ENCODE measurements around the gene PDIA6. TPM values are rescaled to one million over a fixed set of nuclear protein-coding genes. Genes with fewer than 3 reads are reported as not detected.
"Not testable (repeated sequence)": the region's sequence is repeated elsewhere in the genome, so short reads cannot be mapped to it uniquely, and the experiment has no call there.

The PDIA6 gene
- total RNA-seq, 1 donor from 2014 or later, result 582 TPM

- peak overlapping the region; percentile 4 for H3K4me3 ChIP-seq (ENCODE audit: low read depth, low read length)
- DNase-seq (ENCODE audit: low read depth) (peak; percentile 45), FAIRE-seq (no peak)
- no peaks in the 10 kb centered on the region for H3K27me3 ChIP-seq (ENCODE audit: control insufficient read depth, insufficient read depth, low read length)
- TF ChIP-seq CTCF (IDR thresholded peaks at IDR 0.05; ENCODE audit: insufficient read depth, low read length, severe bottlenecking), result no peak
- H3K36me3 ChIP-seq (ENCODE audit: control insufficient read depth, insufficient read depth, low read length), result no peaks in the 10 kb centered on the region
Observed at GRCh38 chr2:10810202-10811161, 2.1 kb downstream of the PDIA6 start.

- DNase-seq (ENCODE audit: low read depth) (no peak), FAIRE-seq (no peak)
- Histone ChIP-seq H3K27me3 (ENCODE audit: control insufficient read depth, insufficient read depth, low read length) (no peaks in the 10 kb centered on the region), H3K4me3 (ENCODE audit: low read depth, low read length) (no peak overlapping the region), H3K36me3 (ENCODE audit: control insufficient read depth, insufficient read depth, low read length) (peaks cover 3% of the 10 kb centered on the region)
- no peak for TF ChIP-seq CTCF (IDR thresholded peaks at IDR 0.05; ENCODE audit: insufficient read depth, low read length, severe bottlenecking)
Observed at GRCh38 chr2:10806543-10806942, 6.0 kb downstream of the PDIA6 start.

- not testable (repeated sequence) for FAIRE-seq; H3K4me3 ChIP-seq (ENCODE audit: low read depth, low read length); H3K36me3 ChIP-seq (ENCODE audit: control insufficient read depth, insufficient read depth, low read length); H3K27me3 ChIP-seq (ENCODE audit: control insufficient read depth, insufficient read depth, low read length); DNase-seq (ENCODE audit: low read depth)
Observed at GRCh38 chr2:10805990-10806389, 6.6 kb downstream of the PDIA6 start.

- Histone ChIP-seq H3K27me3 (ENCODE audit: control insufficient read depth, insufficient read depth, low read length) (no peaks in the 10 kb centered on the region), H3K36me3 (ENCODE audit: control insufficient read depth, insufficient read depth, low read length) (peaks cover 11% of the 10 kb centered on the region), H3K4me3 (ENCODE audit: low read depth, low read length) (no peak overlapping the region)
- no peak for TF ChIP-seq CTCF (IDR thresholded peaks at IDR 0.05; ENCODE audit: insufficient read depth, low read length, severe bottlenecking)
- no peak for FAIRE-seq
- no peak for DNase-seq (ENCODE audit: low read depth)
Observed at GRCh38 chr2:10802657-10803056, 9.9 kb downstream of the PDIA6 start.

GRCh38 chr2:10800163-10800562, 12.4 kb downstream of the PDIA6 start:
- Histone ChIP-seq H3K36me3 (ENCODE audit: control insufficient read depth, insufficient read depth, low read length) (peaks cover 16% of the 10 kb centered on the region), H3K27me3 (ENCODE audit: control insufficient read depth, insufficient read depth, low read length) (no peaks in the 10 kb centered on the region), H3K4me3 (ENCODE audit: low read depth, low read length) (no peak overlapping the region)
- no peak for DNase-seq (ENCODE audit: low read depth)
- no peak for FAIRE-seq
- no peak for TF ChIP-seq CTCF (IDR thresholded peaks at IDR 0.05; ENCODE audit: insufficient read depth, low read length, severe bottlenecking)

- Histone ChIP-seq H3K27me3 (ENCODE audit: control insufficient read depth, insufficient read depth, low read length) (no peaks in the 10 kb centered on the region), H3K4me3 (ENCODE audit: low read depth, low read length) (no peak overlapping the region), H3K36me3 (ENCODE audit: control insufficient read depth, insufficient read depth, low read length) (peaks cover 16% of the 10 kb centered on the region)
- TF ChIP-seq CTCF (IDR thresholded peaks at IDR 0.05; ENCODE audit: insufficient read depth, low read length, severe bottlenecking), result no peak
- DNase-seq (ENCODE audit: low read depth) (no peak), FAIRE-seq (no peak)
Observed at GRCh38 chr2:10798783-10799182, 13.8 kb downstream of the PDIA6 start.

All from bronchial epithelial cell (primary cell).